ENCODE data around the gene IQGAP2. TPM values are rescaled to one million over a fixed set of nuclear protein-coding genes. Genes with fewer than 3 reads are reported as not detected.

Gene IQGAP2
- total RNA-seq, 6 donors from 2014 or later: 24.3 to 57.6 (median 28.9) TPM

GRCh38 chr5:76716456-76717157, 313.5 kb downstream of the IQGAP2 start:
- Histone ChIP-seq H3K27ac (peak overlapping the region; percentile 63 to 80 (median 76)), H3K9me3 (no peaks in the 10 kb centered on the region), H3K4me3 (peak overlapping the region; percentile 53 to 87 (median 66)), H3K4me1 (peaks cover 10 to 32% (median 20%) of the 10 kb centered on the region in 4 donors), H3K27me3 (peaks cover 0 to 17% (median 2%) of the 10 kb centered on the region in 4 donors), H3K36me3 (no peaks in the 10 kb centered on the region)
- no peak for ATAC-seq (ENCODE audit: low FRiP score in 2 of 2)
- TF ChIP-seq POLR2A (IDR thresholded peaks at IDR 0.05) (no peak), CTCF (IDR thresholded peaks at IDR 0.05) (no peak), POLR2AphosphoS5 (IDR thresholded peaks at IDR 0.05) (no peak), EP300 (IDR thresholded peaks at IDR 0.05) (no peak)
- 10 to 24% methylated on average over 17 to 29 of the region's 29 CpGs for WGBS, 2 donors
- no peak for DNase-seq

- DNase-seq (no peak), ATAC-seq (ENCODE audit: low FRiP score in 2 of 2) (no peak)
- Histone ChIP-seq H3K9me3 (no peaks in the 10 kb centered on the region), H3K27me3 (peaks cover 0 to 17% (median 2%) of the 10 kb centered on the region in 4 donors), H3K4me1 (peaks cover 10 to 32% (median 20%) of the 10 kb centered on the region in 4 donors), H3K27ac (peak overlapping the region in 1 of 4 donors; percentile 80), H3K36me3 (no peaks in the 10 kb centered on the region), H3K4me3 (peak overlapping the region in 3 of 4 donors; percentile 58 to 87 (median 75))
- no peak for TF ChIP-seq CTCF (IDR thresholded peaks at IDR 0.05)
- no peak for TF ChIP-seq POLR2A (IDR thresholded peaks at IDR 0.05)
- 77 to 78% methylated on average over 11 of the region's 11 CpGs for WGBS, 2 donors
Measured at GRCh38 chr5:76717222-76718083, 314.4 kb downstream of the IQGAP2 start.

- DNase-seq: no peak
- H3K27ac ChIP-seq: no peak overlapping the region
Measured at GRCh38 chr5:76718381-76718832, 315.3 kb downstream of the IQGAP2 start.

GRCh38 chr5:76718880-76719279, 315.8 kb downstream of the IQGAP2 start:
- no peak overlapping the region for H3K4me3 ChIP-seq
- 93 to 96% methylated on average over 4 of the region's 4 CpGs for WGBS, 2 donors

More at GRCh38 chr5:76718381-76718832, 315.3 kb downstream of the IQGAP2 start:
- Histone ChIP-seq H3K27me3 (peaks cover 0 to 17% (median 2%) of the 10 kb centered on the region in 4 donors), H3K4me3 (peak overlapping the region in 2 of 4 donors; percentile 75 to 87), H3K9me3 (no peaks in the 10 kb centered on the region), H3K4me1 (peaks cover 10 to 32% (median 20%) of the 10 kb centered on the region in 4 donors), H3K36me3 (no peaks in the 10 kb centered on the region)
- ATAC-seq (ENCODE audit: low FRiP score in 2 of 2): no peak
- TF ChIP-seq POLR2AphosphoS5 (IDR thresholded peaks at IDR 0.05): no peak
- TF ChIP-seq POLR2A (IDR thresholded peaks at IDR 0.05): no peak
- TF ChIP-seq CTCF (IDR thresholded peaks at IDR 0.05): no peak
- no peak for TF ChIP-seq EP300 (IDR thresholded peaks at IDR 0.05)
- WGBS, 2 donors: 67 to 83% methylated on average over 5 of the region's 5 CpGs

More at GRCh38 chr5:76718880-76719279, 315.8 kb downstream of the IQGAP2 start:
- ATAC-seq (ENCODE audit: low FRiP score in 2 of 2): no peak
- TF ChIP-seq CTCF (IDR thresholded peaks at IDR 0.05): no peak
- no peak for TF ChIP-seq EP300 (IDR thresholded peaks at IDR 0.05)
- TF ChIP-seq POLR2AphosphoS5 (IDR thresholded peaks at IDR 0.05): no peak
- no peak for TF ChIP-seq POLR2A (IDR thresholded peaks at IDR 0.05)
- Histone ChIP-seq H3K4me1 (peaks cover 10 to 32% (median 20%) of the 10 kb centered on the region in 4 donors), H3K36me3 (no peaks in the 10 kb centered on the region), H3K27me3 (peaks cover 0 to 17% (median 2%) of the 10 kb centered on the region in 4 donors), H3K9me3 (no peaks in the 10 kb centered on the region), H3K27ac (no peak overlapping the region)
- no peak for DNase-seq
